Measurements from ENCODE around the gene OTUB1.
"Not testable (repeated sequence)": the region's sequence is repeated elsewhere in the genome, so short reads cannot be mapped to it uniquely, and the experiment has no call there.

The OTUB1 gene

GRCh38 chr11:63961608-63962412 is 24.4 kb upstream of the OTUB1 start:
- TF ChIP-seq, protein P1, sequence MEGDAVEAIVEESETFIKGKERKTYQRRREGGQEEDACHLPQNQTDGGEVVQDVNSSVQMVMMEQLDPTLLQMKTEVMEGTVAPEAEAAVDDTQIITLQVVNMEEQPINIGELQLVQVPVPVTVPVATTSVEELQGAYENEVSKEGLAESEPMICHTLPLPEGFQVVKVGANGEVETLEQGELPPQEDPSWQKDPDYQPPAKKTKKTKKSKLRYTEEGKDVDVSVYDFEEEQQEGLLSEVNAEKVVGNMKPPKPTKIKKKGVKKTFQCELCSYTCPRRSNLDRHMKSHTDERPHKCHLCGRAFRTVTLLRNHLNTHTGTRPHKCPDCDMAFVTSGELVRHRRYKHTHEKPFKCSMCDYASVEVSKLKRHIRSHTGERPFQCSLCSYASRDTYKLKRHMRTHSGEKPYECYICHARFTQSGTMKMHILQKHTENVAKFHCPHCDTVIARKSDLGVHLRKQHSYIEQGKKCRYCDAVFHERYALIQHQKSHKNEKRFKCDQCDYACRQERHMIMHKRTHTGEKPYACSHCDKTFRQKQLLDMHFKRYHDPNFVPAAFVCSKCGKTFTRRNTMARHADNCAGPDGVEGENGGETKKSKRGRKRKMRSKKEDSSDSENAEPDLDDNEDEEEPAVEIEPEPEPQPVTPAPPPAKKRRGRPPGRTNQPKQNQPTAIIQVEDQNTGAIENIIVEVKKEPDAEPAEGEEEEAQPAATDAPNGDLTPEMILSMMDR (IDR thresholded peaks at IDR 0.05; ENCODE audit: low read depth, low read length): no peak
- no peak for DNase-seq (ENCODE audit: extremely low read depth, low read depth)

DNA sequence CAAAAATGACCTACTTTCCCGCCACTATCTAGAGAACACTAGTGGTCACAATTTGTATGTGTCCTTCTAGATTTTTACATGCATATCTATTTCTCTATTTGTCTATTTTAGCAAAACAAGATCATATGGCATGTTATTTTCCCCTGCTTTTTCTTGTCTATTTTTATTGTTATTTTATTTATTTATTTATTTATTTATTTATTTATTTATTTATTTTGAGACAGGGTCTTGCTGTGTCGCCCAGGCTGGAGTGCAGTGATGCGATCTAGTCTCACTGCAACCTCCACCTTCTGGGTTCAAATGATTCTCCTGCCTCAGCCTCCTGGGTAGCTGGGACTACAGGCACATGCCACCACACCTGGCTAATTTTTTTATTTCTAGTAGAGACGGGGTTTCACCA is 22.3 kb upstream of the OTUB1 start:
- not testable (repeated sequence) for DNase-seq (ENCODE audit: extremely low read depth, low read depth)

DNA sequence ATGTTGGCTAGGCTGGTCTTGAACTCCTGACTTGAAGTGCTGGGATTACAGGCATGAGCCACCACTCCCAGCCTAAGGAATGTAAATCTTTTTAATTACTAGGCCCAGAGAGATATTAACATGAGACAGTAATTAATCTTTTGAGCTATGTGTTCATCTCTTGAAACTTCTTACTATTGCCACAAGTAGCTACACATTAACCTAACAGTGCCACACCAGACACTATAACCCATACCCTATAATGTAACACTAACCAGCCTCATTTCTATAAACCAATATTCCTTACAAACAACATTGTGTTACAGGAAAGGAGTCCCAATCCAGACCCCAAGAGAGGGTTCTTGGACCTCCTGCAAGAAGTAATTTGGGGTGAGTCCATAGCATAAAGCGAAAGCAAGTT is 19.8 kb upstream of the OTUB1 start:
- no peak for DNase-seq (ENCODE audit: extremely low read depth, low read depth)
- TF ChIP-seq, protein P1 (IDR thresholded peaks at IDR 0.05; ENCODE audit: low read depth, low read length): no peak

DNA sequence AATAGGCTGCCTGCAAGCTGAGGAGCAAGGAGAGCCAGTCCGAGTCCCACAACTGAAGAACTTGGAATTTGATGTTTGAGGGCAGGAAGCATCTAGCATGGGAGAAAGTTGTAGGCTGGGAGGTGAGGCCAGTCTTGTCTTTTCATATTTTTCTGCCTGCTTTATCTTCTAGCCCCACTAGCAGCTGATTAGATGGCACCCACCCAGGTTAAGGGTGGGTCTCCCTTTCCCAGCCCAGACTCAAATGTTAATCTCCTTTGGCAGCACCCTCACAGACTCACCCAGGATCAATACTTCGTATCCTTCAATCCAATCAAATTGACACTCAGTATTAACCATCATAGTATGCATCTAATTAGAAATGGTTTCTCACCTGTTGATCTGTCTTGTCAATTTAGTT is 16.8 kb upstream of the OTUB1 start:
- no peak for DNase-seq (ENCODE audit: extremely low read depth, low read depth)
- TF ChIP-seq, protein P1 (IDR thresholded peaks at IDR 0.05; ENCODE audit: low read depth, low read length): no peak

- TF ChIP-seq, protein P1 (IDR thresholded peaks at IDR 0.05; ENCODE audit: low read depth, low read length): no peak
- no peak for DNase-seq (ENCODE audit: extremely low read depth, low read depth)
These were observed 15.3 kb upstream of the OTUB1 start for GRCh38 chr11:63970902-63971301.

DNA sequence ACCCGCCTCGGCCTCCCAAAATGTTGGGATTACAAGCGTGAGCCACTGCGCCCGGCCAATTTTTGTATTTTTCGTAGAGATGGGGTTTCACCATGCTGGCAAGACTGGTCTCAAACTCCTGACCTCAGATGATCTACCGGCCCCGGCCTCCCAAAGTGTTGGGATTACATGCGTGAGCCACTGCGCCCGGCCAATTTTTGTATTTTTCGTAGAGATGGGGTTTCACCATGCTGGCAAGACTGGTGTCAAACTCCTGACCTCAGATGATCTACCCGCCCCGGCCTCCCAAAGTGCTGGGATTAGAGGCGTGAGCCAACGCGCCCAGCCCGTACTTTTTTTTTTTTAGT is 12.4 kb upstream of the OTUB1 start:
- DNase-seq (ENCODE audit: extremely low read depth, low read depth): not testable (repeated sequence)

DNA sequence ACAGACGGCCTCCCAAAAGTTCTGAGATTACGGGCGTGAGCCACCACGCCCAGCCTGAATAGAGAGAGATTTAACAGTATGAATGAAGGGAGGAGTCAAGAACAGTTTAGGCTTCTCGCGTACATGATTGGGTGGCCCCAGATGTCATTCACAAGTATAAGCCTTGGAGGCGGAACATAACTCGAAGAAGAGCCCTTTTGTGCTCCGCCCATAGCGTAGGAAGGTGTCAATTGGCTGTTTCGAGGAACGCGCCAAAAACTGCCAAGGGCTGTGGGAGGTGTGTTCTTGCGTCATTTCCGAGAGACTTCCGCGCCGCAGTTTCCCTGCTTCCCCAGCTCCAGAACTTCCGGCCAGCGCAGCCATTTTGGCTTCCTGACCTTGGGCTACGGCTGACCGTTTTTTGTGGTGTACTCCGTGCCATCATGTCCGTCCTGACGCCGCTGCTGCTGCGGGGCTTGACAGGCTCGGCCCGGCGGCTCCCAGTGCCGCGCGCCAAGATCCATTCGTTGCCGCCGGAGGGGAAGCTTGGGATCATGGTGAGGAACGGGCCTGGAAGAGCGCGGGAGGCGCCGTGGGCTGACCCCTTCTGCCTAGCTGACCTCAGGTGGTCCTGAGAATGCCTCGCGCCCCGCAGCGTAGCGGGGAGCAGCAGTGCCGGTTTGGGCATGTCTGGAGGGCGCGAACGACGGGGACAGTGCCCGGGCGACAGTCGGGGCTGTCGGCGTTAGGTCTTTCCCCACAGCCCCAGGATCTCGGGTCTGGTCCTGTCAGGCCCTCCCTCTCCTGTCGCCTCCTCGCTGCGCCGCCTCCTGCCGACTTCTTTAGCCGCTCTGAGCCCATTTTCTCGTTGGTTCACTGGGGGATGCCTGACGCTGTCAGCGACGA is 11.7 kb upstream of the OTUB1 start, which contains the start of gene COX8A:
Gene COX8A, plus strand, starts transcription at position 362 of the 885 bp plus-strand sequence. Its CDS starts 61 bp downstream, at position 423.
- TF ChIP-seq, protein P1 (IDR thresholded peaks at IDR 0.05; ENCODE audit: low read depth, low read length): peak; percentile 27
- peak; percentile 99 for DNase-seq (ENCODE audit: extremely low read depth, low read depth)

DNA sequence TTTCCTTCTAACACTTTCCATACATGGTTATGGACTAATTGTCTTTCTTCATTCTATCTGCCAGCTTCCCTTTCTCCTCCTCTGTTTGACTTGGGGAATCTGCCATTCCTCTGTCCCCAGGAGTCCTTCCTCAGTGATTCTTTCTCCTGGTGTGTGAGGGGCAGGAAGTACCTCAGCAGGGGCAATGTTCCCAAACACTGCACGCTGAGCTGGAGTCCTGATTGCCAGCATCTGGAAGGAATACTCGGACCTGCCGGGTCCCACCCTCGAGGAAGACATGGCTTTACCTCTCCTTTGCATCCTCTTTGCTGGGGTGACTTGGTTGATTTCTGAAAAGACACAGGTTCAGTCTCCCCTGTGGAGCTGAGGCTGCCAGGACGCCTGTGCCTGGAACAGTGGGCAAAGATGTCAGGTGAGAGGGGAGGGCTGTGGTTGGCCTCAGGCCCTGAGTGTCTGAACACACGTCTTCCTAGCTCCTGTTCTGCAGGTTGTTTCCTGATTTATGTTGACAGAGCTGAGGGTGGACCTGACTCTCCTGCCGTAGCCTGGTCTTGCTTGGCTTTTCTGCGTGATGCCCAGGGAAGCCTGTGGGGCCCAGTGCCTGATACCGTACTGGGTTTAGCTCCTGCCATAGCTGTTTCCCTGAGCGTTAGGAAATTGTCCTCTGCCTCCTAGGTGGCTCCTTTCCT is 7.5 kb upstream of the OTUB1 start:
- TF ChIP-seq, protein P1 (IDR thresholded peaks at IDR 0.05; ENCODE audit: low read depth, low read length): no peak
- no peak for DNase-seq (ENCODE audit: extremely low read depth, low read depth)
